ENCODE data around the gene ADGRD1. TPM values are rescaled to one million over a fixed set of nuclear protein-coding genes. Genes with fewer than 3 reads are reported as not detected.

Gene ADGRD1
- total RNA-seq, 2 experiments from 2014 or later = 0.27 to 0.65 TPM

GRCh38 chr12:131132118-131132892 is 178.6 kb downstream of the ADGRD1 start:
- peak; percentile 84 for TF ChIP-seq CTCF (IDR thresholded peaks at IDR 0.05)
- peak; percentile 87 for ATAC-seq
- Mint-ChIP-seq H3K9me3 (no peaks in the 10 kb centered on the region), H3K4me3 (no peak overlapping the region), H3K27ac (no peak overlapping the region), H3K36me3 (ENCODE audit: low read depth) (no peaks in the 10 kb centered on the region), H3K4me1 (ENCODE audit: low read depth) (peaks cover 2% of the 10 kb centered on the region), H3K27me3 (no peaks in the 10 kb centered on the region)
- DNase-seq = peak; percentile 85
- intact Hi-C loops (cut with micrococcal nuclease) = loop anchor here (10.0 kb wide), 1 partner anchor 218 kb away; no protein-coding TSS in a partner anchor
- POLR2A ChIA-PET = interaction anchor here (1.2 to 1.3 kb wide), 2 partner anchors 27 to 64 kb away, joined by 3 to 5 read pairs; no protein-coding TSS in a partner anchor
- CTCF ChIA-PET = interaction anchor here (0.6 to 5.7 kb wide), 23 partner anchors 9 to 307 kb away, joined by 3 to 166 read pairs (median 4); no protein-coding TSS in a partner anchor

- Mint-ChIP-seq H3K4me1 (ENCODE audit: low read depth) (peaks cover 2% of the 10 kb centered on the region), H3K27ac (no peak overlapping the region), H3K27me3 (no peaks in the 10 kb centered on the region), H3K36me3 (ENCODE audit: low read depth) (no peaks in the 10 kb centered on the region), H3K4me3 (no peak overlapping the region), H3K9me3 (no peaks in the 10 kb centered on the region)
- no peak for DNase-seq
- POLR2A ChIA-PET = interaction anchor here (1.3 kb wide), 1 partner anchor 28 kb away, joined by 5 read pairs; no protein-coding TSS in a partner anchor
- CTCF ChIA-PET = interaction anchor here (0.6 to 5.7 kb wide), 16 partner anchors 10 to 308 kb away, joined by 3 to 166 read pairs (median 4); no protein-coding TSS in a partner anchor
- no peak for TF ChIP-seq CTCF (IDR thresholded peaks at IDR 0.05)
- ATAC-seq = no peak
- intact Hi-C loops (cut with micrococcal nuclease) = loop anchor here (10.0 kb wide), 1 partner anchor 218 kb away; no protein-coding TSS in a partner anchor
Observed at GRCh38 chr12:131133015-131133905, 179.6 kb downstream of the ADGRD1 start.

- TF ChIP-seq CTCF (IDR thresholded peaks at IDR 0.05) = no peak
- ChIA-PET CTCF (interaction anchor here (0.7 to 5.7 kb wide), 5 partner anchors 17 to 218 kb away, joined by 4 to 166 read pairs (median 17); no protein-coding TSS in a partner anchor), POLR2A (no interaction called here)
- no peaks in the 10 kb centered on the region for H3K27me3 Mint-ChIP-seq
- no peak for ATAC-seq
- H3K4me1 Mint-ChIP-seq (ENCODE audit: low read depth) = peaks cover 2% of the 10 kb centered on the region
- H3K9me3 Mint-ChIP-seq = no peaks in the 10 kb centered on the region
- no peaks in the 10 kb centered on the region for H3K36me3 Mint-ChIP-seq (ENCODE audit: low read depth)
- no peak overlapping the region for H3K27ac Mint-ChIP-seq
- no peak overlapping the region for H3K4me3 Mint-ChIP-seq
- intact Hi-C loops (cut with micrococcal nuclease) = loop anchor here (10.0 kb wide), 1 partner anchor 219 kb away; no protein-coding TSS in a partner anchor
- DNase-seq = no peak
Observed at GRCh38 chr12:131133994-131134393, 180.3 kb downstream of the ADGRD1 start.

- CTCF ChIA-PET = interaction anchor here (0.7 to 5.7 kb wide), 4 partner anchors 18 to 34 kb away, joined by 3 to 166 read pairs (median 4); no protein-coding TSS in a partner anchor
- Mint-ChIP-seq H3K27ac (no peak overlapping the region), H3K4me3 (no peak overlapping the region), H3K4me1 (ENCODE audit: low read depth) (no peaks in the 10 kb centered on the region), H3K27me3 (no peaks in the 10 kb centered on the region), H3K9me3 (no peaks in the 10 kb centered on the region), H3K36me3 (ENCODE audit: low read depth) (no peaks in the 10 kb centered on the region)
- ATAC-seq (no peak), DNase-seq (no peak)
- intact Hi-C loops (cut with micrococcal nuclease) = loop anchor here (10.0 kb wide), 1 partner anchor 220 kb away; no protein-coding TSS in a partner anchor
- POLR2A ChIA-PET = no interaction called here
- TF ChIP-seq CTCF (IDR thresholded peaks at IDR 0.05) = no peak
Observed at GRCh38 chr12:131134523-131135310, 181.0 kb downstream of the ADGRD1 start.
